Mucosa of rectum (tissue), 2 donors: ENCODE measurements around the gene TBC1D22A.

Source experiments
- H3K27ac ChIP-seq, 2 donors: one replicate each; pipeline ENCODE4 v1.7.0; 2013; ENCODE audit warnings: inconsistent platforms in 2 of 2, low read depth in 2 of 2, low read length in 2 of 2
- H3K27me3 ChIP-seq, 2 donors: one replicate each; pipeline ENCODE4 v1.7.0; 2013; ENCODE audit warnings: low read length in 2 of 2; ENCODE audit not compliant: control insufficient read depth in 2 of 2, insufficient read depth in 2 of 2
- H3K36me3 ChIP-seq, 2 donors: one replicate each; pipeline ENCODE4 v1.7.0; 2013; ENCODE audit warnings: low read length in 2 of 2; ENCODE audit not compliant: control insufficient read depth in 2 of 2, insufficient read depth in 2 of 2
- H3K4me1 ChIP-seq, 2 donors: one replicate each; pipeline ENCODE4 v1.7.0; 2013; ENCODE audit warnings: low read length in 2 of 2, mild to moderate bottlenecking in 1 of 2; ENCODE audit not compliant: control insufficient read depth in 2 of 2, insufficient read depth in 2 of 2
- H3K4me3 ChIP-seq, 2 donors: one replicate each; pipeline ENCODE4 v1.7.0; 2013; ENCODE audit warnings: low read length in 2 of 2
- H3K9ac ChIP-seq, 2 donors: one replicate each; pipeline ENCODE4 v1.7.0; 2013; ENCODE audit warnings: low read length in 2 of 2, low read depth in 1 of 2, mild to moderate bottlenecking in 1 of 2
- H3K9me3 ChIP-seq, 2 donors: one replicate each; pipeline ENCODE4 v1.7.0; 2013; ENCODE audit warnings: low read length in 2 of 2; ENCODE audit not compliant: control insufficient read depth in 2 of 2
- donor health status: healthy.
- donor health status: Normal muscosa, but diverticular disease.

Gene TBC1D22A

DNA sequence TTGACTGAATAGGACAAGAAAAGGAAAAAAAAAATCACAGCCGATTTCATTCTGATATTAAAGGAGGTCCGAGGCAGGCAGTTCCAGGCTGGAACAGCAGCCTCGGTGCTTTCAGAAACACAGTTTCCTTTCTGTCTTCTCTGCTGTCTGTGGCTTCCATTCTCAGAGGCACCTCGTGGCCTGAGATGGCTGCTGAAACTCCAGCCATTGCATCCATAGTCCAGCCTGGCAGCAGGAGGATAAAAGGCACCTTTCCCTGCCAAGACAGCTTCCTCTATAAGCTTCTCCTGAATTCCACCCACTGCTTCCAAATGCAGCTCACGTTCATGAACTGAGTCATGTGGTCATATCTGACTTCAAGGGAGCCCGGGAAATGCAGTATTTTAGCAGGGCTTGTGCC is 390.5 kb downstream of the TBC1D22A start:
- no peaks in the 10 kb centered on the region for H3K4me1 ChIP-seq
- H3K36me3 ChIP-seq: no peaks in the 10 kb centered on the region
- no peaks in the 10 kb centered on the region for H3K27me3 ChIP-seq
- H3K9me3 ChIP-seq: no peaks in the 10 kb centered on the region
- H3K4me3 ChIP-seq: no peak overlapping the region
- no peak overlapping the region for H3K27ac ChIP-seq
- H3K9ac ChIP-seq: no peak overlapping the region

DNA sequence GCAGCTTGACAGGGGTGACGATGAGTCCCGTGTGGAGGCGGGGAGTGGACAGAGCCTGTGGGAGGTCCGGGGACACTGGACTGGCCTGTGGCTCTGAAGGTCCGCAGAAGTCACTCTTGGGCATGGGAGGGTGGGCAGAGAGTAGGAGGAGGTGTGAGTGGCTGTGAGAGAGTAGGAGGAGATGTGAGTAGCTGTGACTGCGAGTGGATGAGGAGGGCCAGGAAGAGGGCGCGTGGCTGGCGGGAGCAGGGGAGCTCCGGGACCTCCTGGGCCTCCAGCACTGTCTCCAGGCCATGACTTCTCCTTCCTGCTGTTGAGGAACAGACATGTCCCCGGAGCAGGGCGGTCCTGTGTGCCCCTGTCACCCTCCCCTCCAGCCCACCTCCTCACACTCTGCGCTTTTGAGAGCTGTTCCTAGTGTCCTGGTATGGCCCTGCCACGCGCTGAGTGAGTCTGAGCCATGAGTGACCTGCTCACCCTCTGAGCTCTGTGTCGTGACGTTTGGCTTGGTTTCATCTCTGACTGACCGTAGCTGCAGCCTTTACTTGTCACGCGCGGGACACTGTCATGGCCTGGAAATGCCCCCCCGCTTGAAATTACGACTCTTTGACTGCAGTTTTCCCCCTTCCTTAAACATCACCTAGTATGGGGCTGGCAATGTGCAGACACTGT is 391.5 kb downstream of the TBC1D22A start:
- Histone ChIP-seq H3K27me3 (no peaks in the 10 kb centered on the region), H3K27ac (no peak overlapping the region), H3K4me1 (no peaks in the 10 kb centered on the region), H3K9ac (no peak overlapping the region), H3K9me3 (no peaks in the 10 kb centered on the region), H3K36me3 (no peaks in the 10 kb centered on the region), H3K4me3 (no peak overlapping the region)

DNA sequence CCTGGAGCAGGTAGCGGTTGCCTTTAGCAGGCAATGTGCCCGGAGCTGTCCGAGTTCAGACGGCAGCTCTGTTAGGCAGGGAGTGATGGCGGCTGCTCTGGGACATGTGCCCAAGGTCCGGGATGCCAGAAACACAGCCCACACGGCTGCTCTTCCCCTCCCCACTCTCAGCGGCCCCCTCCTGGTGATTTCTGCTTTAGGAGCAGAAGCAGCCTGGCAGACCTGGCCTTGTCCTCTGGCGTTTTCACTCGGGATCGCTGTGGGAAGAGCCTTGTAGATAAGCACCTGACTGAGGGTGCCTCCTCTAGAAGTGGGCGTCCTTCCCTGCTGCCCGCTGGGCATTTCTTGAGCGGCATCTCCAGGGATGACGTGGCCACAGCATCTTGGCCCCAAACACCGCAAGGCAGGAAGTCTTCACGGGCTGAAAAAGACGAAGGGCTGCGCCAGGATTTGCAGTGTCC is 392.2 kb downstream of the TBC1D22A start:
- no peak overlapping the region for H3K4me3 ChIP-seq
- peaks cover 4 to 6% of the 10 kb centered on the region in 2 donors for H3K36me3 ChIP-seq
- no peak overlapping the region for H3K9ac ChIP-seq
- H3K27me3 ChIP-seq: no peaks in the 10 kb centered on the region
- H3K4me1 ChIP-seq: no peaks in the 10 kb centered on the region
- no peak overlapping the region for H3K27ac ChIP-seq
- H3K9me3 ChIP-seq: no peaks in the 10 kb centered on the region

DNA sequence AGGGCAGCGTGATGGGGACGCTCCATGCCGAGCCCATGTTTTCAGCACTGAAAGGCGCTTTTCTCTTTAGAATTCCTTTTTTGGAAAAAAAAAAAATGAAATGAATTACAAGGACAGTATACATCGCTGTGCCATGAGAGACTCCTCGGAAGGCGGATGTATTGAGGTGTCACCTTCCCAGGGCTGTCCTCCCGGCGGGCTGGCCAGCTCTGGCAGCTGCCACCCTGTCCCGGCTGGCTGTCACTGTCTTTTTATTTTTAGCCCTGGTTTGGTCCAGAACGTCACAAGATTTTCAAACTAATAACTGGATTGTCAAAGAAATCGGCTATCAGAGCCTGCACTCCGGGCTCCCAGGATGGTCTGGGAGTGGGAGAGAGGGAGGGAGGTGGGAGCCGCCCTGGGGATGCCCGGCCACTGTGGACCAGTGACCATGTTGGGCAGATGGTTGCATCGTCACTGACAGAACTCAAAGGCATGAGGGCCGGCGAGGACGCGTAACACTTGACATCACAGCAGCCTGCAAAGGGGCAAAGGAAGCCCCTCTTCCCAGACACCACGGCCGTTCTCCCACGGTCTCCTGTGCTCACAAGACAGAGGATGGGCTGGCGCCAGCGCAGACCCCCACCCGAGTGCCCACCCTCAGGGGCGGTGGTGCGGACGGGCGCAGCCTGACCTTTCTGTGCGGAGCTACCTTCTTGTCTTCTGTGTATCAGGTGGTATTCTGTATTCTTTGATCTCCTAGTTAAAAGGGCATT is 392.9 kb downstream of the TBC1D22A start:
- Histone ChIP-seq H3K9ac (no peak overlapping the region), H3K27me3 (no peaks in the 10 kb centered on the region), H3K36me3 (peaks cover 4 to 7% of the 10 kb centered on the region in 2 donors), H3K9me3 (no peaks in the 10 kb centered on the region), H3K4me3 (no peak overlapping the region), H3K27ac (no peak overlapping the region), H3K4me1 (no peaks in the 10 kb centered on the region)

DNA sequence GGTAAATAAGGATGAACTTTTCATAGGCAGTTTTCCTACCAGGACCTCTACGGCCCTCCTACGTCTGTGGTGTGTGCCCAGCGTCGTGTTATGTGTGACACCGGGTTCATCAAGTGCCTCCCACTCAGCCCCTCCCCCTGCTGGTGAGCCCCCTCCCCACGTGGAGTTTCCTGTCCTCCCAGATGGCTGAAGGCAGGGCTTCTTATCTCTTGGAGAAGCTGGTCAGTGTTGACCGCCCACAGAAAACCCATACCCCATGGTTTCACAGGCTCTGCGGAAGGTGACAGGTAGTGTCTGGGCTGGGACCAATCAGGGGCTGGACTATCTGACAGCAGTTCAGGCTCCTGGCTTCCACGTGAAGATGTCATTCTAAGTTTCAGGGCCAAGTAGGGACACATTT is 393.5 kb downstream of the TBC1D22A start:
- Histone ChIP-seq H3K9me3 (no peaks in the 10 kb centered on the region), H3K9ac (no peak overlapping the region), H3K4me1 (no peaks in the 10 kb centered on the region), H3K27me3 (no peaks in the 10 kb centered on the region), H3K4me3 (no peak overlapping the region), H3K36me3 (peaks cover 4 to 7% of the 10 kb centered on the region in 2 donors), H3K27ac (no peak overlapping the region)

DNA sequence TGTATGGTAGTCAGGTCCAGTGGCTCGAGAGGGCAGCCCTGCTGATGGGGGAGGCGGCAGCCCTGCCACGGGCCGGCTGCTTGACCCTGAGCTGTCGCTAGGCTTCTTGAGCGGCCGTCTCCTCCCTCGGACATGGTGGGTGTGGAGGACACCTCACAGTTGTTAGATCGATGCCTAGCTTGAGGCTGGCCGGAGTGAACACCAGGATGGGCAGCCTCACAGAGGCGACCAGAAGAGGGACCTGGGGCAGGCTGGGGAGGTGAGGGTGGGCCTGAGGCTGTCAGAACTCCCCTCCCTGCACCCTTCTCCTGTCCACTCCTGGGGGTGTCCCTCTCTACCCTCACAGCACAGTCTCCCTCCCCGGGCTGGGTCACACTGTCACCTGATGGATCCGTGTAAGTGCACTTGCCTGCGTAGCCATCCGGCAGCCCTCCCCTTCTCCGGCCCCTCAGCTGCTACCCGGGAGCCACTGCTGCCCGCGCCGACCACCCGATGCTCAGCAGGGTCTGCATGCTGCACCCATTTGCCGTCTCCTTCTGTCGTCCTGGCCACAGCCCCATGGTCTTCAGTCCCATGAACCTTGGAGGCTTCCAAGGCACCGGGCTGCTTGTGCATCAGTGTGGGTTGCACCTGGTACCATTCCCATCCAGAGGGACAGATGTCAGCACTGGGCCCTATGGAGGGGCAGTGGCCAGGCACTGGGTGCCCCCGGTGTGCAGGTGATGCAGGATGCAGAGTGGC is 394.1 kb downstream of the TBC1D22A start:
- Histone ChIP-seq H3K4me3 (no peak overlapping the region), H3K4me1 (no peaks in the 10 kb centered on the region), H3K9me3 (no peaks in the 10 kb centered on the region), H3K27me3 (no peaks in the 10 kb centered on the region), H3K36me3 (peaks cover 4 to 7% of the 10 kb centered on the region in 2 donors), H3K27ac (no peak overlapping the region), H3K9ac (no peak overlapping the region)

DNA sequence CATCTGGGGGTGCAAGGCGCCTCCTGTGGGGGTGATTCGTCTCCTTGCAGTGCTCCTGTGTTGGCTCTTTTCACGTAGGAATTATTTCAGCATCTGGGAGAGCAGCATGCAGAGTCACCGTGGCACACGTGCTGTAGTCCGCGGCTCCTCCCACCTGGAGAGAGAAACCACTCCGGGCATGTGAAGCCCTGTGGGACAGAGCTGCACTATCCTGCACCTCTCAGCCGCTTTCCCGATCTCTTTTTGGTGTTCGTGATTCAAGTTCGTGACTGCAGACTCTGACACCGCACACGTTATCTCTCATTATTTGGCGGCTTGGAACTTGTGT is 394.6 kb downstream of the TBC1D22A start:
- Histone ChIP-seq H3K4me1 (no peaks in the 10 kb centered on the region), H3K27me3 (no peaks in the 10 kb centered on the region), H3K36me3 (peaks cover 4 to 7% of the 10 kb centered on the region in 2 donors), H3K27ac (no peak overlapping the region), H3K9ac (no peak overlapping the region), H3K9me3 (no peaks in the 10 kb centered on the region), H3K4me3 (no peak overlapping the region)

DNA sequence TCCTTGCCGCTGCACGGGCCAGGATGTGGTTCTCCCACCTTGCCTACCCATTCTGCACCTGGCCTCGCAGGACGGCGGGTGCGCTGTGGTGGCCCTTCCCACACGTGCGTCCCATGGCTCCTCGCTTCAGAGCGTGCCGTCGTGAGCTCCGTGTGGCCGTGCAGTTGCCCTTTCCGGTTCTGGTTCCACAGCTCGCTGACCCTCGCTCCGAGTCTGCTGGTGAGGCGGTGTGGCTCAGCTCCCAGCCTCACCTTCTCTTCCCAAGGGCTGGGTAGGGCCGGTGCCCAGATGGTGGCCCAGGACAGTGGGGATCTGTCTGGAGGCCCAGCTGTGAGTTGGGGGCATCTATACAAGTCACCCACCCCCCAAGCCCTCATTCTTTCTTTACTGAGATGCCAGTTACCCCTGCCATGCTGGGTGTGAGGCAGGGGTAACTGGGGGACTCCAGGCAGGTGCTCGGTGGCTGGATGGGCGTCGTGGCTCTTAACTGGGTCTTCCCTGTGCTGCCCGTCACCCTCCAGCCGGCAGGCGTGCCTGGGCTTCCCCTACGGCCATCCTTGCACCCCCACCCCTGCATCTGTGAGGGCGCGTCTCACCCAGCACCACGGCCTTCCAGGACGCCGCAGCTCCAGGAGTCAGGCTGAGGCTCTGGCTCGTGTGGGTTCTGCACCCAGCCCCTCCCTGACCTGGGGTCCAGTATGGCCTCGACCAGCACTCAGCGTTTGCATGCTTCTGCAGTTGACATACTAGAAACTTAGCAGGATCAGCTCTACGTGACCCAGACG is 395.2 kb downstream of the TBC1D22A start:
- Histone ChIP-seq H3K36me3 (peaks cover 4 to 7% of the 10 kb centered on the region in 2 donors), H3K4me1 (no peaks in the 10 kb centered on the region), H3K4me3 (no peak overlapping the region), H3K27ac (no peak overlapping the region), H3K9me3 (no peaks in the 10 kb centered on the region), H3K9ac (no peak overlapping the region), H3K27me3 (no peaks in the 10 kb centered on the region)

DNA sequence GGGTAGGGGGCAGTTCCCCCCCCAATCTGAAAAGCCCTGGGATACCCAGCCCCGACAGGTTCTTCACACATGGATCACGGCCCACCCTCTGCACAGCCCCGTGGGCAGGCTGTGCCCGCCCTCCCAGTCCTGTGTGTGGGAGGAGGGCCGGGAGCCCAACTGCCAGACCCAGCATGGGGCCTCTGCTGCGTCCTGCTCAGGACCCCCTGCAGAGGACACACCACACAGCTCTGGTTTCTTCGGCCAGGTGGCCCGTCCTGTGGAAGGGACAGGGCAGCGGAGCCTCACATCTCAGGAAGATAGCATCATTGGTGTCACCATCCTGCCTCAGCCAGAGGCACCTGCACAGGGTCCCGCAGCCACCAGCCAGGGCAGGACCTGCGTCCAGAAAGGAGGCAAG is 396.0 kb downstream of the TBC1D22A start:
- H3K4me3 ChIP-seq: no peak overlapping the region
- H3K4me1 ChIP-seq: no peaks in the 10 kb centered on the region
- peaks cover 4 to 7% of the 10 kb centered on the region in 2 donors for H3K36me3 ChIP-seq
- no peak overlapping the region for H3K27ac ChIP-seq
- no peaks in the 10 kb centered on the region for H3K27me3 ChIP-seq
- H3K9ac ChIP-seq: no peak overlapping the region
- H3K9me3 ChIP-seq: no peaks in the 10 kb centered on the region
